Peyer's patch (tissue), 4 donors: ENCODE data around the gene SYT14. TPM values are rescaled to one million over a fixed set of nuclear protein-coding genes. Genes with fewer than 3 reads are reported as not detected.

Source experiments
- DNase-seq, 3 donors: peaks; one replicate each; pipeline ENCODE4 v3.0.0-alpha.2; 2017 to 2019
- H3K27ac ChIP-seq, 4 donors: fragments of 200-600 bp; sonication (generic); one replicate each; pipeline ENCODE4 v1.5.1; 2016 to 2019
- H3K27me3 ChIP-seq, 2 donors: fragments of 200-600 bp; sonication (generic); one replicate each; pipeline ENCODE4 v1.5.1; 2019
- H3K36me3 ChIP-seq, 3 donors: fragments of 200-600 bp; sonication (generic); one replicate each; pipeline ENCODE4 v1.5.1; 2016 to 2019
- H3K4me1 ChIP-seq, 4 donors: fragments of 200-600 bp; sonication (generic); one replicate each; pipeline ENCODE4 v1.5.1; 2016 to 2019
- H3K4me3 ChIP-seq, 4 donors: fragments of 200-600 bp; sonication (generic); 1 replicate in 3 of 4; 2 replicates in 1 of 4; pipeline ENCODE4 v1.5.1; 2016 to 2019; ENCODE audit warnings: mild to moderate bottlenecking in 1 of 4
- H3K9me3 ChIP-seq, 4 donors: fragments of 200-600 bp; sonication (generic); one replicate each; pipeline ENCODE4 v1.5.1; 2016 to 2019; ENCODE audit warnings: mild to moderate bottlenecking in 1 of 4
- POLR2A ChIP-seq, 2 donors: fragments of 450-650 bp; IDR thresholded peaks; one replicate each; pipeline ENCODE4 v1.5.1; 2017; ENCODE audit warnings: antibody characterized with exemption in 2 of 2, mild to moderate bottlenecking in 2 of 2, moderate library complexity in 2 of 2
- total RNA-seq, 4 donors: library from RNA; depleted of rRNA; stranded (reverse); fragments of >200 nt; gene quantifications; one replicate each; pipeline ENCODE4 v1.1.0, GENCODE V29; 2016
- TF ChIP-seq, protein P1 (sequence below), 6 experiments: fragments of 450-650 bp in 4 of 6; fragments of 200-600 bp in 2 of 6; sonication (generic) in 1 of 6; IDR thresholded peaks; one replicate each; pipeline ENCODE4 v1.5.1; 2017 to 2019; ENCODE audit warnings: antibody characterized with exemption in 6 of 6, mild to moderate bottlenecking in 3 of 6, moderate library complexity in 1 of 6

The SYT14 gene
- total RNA-seq, 4 donors from 2014 or later, result 0.27 to 0.83 TPM; not detected in 2

DNA sequence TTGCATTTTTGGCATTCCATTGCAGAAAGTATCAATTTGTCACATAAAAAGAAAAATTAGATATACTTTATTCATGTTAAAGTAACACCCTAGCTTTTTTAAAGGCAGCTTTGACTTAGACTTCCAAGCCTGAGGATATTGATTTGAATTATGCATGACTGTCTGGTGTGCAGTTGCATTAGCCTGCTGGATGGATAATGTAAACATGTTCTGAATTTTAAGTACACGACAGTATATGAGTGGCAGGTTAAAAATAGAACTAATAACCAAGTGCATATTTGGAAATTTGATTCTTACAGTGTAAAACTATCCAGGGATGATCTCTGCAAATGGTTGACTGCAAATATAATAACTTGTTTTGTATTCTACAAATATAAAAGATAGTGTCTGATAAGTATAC lies 124.0 kb downstream of the SYT14 start:
- no peaks in the 10 kb centered on the region for H3K4me1 ChIP-seq
- H3K27ac ChIP-seq, result no peak overlapping the region
- no peak for TF ChIP-seq POLR2A (IDR thresholded peaks at IDR 0.05)
- TF ChIP-seq, protein P1, sequence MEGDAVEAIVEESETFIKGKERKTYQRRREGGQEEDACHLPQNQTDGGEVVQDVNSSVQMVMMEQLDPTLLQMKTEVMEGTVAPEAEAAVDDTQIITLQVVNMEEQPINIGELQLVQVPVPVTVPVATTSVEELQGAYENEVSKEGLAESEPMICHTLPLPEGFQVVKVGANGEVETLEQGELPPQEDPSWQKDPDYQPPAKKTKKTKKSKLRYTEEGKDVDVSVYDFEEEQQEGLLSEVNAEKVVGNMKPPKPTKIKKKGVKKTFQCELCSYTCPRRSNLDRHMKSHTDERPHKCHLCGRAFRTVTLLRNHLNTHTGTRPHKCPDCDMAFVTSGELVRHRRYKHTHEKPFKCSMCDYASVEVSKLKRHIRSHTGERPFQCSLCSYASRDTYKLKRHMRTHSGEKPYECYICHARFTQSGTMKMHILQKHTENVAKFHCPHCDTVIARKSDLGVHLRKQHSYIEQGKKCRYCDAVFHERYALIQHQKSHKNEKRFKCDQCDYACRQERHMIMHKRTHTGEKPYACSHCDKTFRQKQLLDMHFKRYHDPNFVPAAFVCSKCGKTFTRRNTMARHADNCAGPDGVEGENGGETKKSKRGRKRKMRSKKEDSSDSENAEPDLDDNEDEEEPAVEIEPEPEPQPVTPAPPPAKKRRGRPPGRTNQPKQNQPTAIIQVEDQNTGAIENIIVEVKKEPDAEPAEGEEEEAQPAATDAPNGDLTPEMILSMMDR (IDR thresholded peaks at IDR 0.05), result no peak
- no peaks in the 10 kb centered on the region for H3K36me3 ChIP-seq
- H3K9me3 ChIP-seq, result no peaks in the 10 kb centered on the region
- no peaks in the 10 kb centered on the region for H3K27me3 ChIP-seq
- no peak overlapping the region for H3K4me3 ChIP-seq
- DNase-seq, result no peak

DNA sequence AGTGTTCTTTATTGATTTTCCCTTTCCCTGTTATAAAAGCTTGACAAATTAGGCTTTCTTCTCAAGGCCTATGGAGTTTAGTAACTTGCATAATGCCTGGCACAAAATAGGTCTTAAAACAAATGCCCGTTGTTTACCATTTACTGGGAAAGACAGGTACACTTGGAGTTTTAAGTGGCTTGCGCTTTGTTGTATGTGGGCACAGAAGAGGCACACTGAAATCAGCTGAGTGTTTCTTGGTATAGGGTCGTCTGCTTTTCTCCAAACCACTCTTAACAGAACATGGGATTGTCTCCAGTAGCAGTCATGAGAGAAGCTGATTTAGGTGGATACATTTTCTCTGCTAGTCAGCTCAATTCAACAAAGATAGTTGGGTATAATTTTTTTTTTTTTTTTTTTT lies 132.5 kb downstream of the SYT14 start:
- no peaks in the 10 kb centered on the region for H3K36me3 ChIP-seq
- no peaks in the 10 kb centered on the region for H3K4me1 ChIP-seq
- no peaks in the 10 kb centered on the region for H3K27me3 ChIP-seq
- no peak overlapping the region for H3K4me3 ChIP-seq
- no peak for DNase-seq
- TF ChIP-seq, protein P1 (IDR thresholded peaks at IDR 0.05), result no peak
- no peak for TF ChIP-seq POLR2A (IDR thresholded peaks at IDR 0.05)
- H3K9me3 ChIP-seq, result no peaks in the 10 kb centered on the region
- H3K27ac ChIP-seq, result no peak overlapping the region

DNA sequence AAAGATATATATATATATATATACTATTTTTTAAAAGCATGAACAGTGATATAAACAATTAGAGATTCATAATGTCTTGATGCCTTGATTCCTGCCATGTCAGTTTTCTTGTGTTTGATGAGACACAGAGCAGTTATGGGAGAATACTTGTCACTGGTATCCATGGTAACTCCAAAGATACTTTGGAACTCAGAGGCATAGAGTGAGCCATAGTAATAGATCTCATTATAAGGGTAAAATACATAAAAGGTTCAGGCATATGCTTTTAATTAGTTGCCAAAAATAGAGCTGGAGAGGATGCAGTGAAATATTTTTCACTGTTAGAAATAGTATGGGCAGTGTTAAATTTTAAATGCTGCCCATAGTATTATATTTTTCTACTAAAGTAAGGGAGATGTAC lies 134.1 kb downstream of the SYT14 start:
- Histone ChIP-seq H3K27ac (no peak overlapping the region), H3K27me3 (no peaks in the 10 kb centered on the region), H3K9me3 (no peaks in the 10 kb centered on the region), H3K36me3 (no peaks in the 10 kb centered on the region), H3K4me1 (no peaks in the 10 kb centered on the region), H3K4me3 (no peak overlapping the region)
- no peak for TF ChIP-seq POLR2A (IDR thresholded peaks at IDR 0.05)
- no peak for DNase-seq

DNA sequence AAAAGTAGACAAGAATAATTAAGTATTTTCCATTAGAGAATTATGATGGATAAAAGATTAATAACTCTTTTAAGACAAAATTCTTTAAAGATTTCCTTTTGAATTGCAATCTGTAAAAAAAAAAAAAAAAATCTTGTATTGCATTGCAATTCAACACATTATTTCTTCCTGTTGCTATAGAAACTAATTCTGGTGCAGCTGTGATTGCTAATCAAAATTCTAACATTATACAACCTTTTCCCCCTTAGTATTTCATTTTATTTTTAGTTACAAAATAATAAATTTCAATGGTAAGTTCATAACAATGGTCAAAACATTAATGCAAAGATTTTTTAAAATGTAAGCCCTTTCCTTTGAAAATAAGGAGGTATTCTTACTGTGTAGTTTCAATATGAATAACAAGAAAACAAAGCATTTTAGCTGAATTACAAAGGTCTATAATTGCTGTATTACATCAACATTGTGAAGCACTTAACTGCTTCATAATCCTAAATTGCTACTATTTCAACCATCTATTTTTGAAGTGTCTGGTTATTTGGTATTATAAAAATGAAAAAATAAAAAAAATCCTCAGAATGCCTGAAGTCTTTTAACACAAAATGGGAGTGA lies 135.0 kb downstream of the SYT14 start:
- Histone ChIP-seq H3K4me1 (no peaks in the 10 kb centered on the region), H3K9me3 (no peaks in the 10 kb centered on the region), H3K4me3 (no peak overlapping the region), H3K27me3 (no peaks in the 10 kb centered on the region), H3K36me3 (no peaks in the 10 kb centered on the region), H3K27ac (no peak overlapping the region)
- TF ChIP-seq POLR2A (IDR thresholded peaks at IDR 0.05), result no peak
- TF ChIP-seq, protein P1 (IDR thresholded peaks at IDR 0.05), result no peak
- no peak for DNase-seq

DNA sequence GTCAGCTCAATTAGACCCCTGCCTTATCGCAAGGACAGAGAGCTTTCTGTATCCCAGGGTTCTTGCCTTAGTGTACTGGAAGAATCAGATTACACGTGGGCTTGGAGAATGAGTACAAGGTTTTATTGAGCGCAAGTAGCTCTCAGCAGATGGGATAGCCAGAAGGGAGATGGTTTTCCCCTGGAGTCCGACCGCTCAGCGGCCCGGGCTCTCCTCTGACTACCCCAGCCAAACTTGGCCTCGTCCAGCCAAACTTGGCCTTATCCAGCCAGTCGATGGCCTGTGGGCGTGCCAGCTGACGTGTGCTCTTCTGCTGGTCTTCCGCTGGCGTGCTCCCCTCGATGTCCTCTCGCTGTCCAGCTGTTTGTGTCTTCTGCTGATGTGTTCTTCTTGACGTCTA lies 136.9 kb downstream of the SYT14 start:
- no peaks in the 10 kb centered on the region for H3K9me3 ChIP-seq
- TF ChIP-seq, protein P1 (IDR thresholded peaks at IDR 0.05), result no peak
- TF ChIP-seq POLR2A (IDR thresholded peaks at IDR 0.05), result no peak

DNA sequence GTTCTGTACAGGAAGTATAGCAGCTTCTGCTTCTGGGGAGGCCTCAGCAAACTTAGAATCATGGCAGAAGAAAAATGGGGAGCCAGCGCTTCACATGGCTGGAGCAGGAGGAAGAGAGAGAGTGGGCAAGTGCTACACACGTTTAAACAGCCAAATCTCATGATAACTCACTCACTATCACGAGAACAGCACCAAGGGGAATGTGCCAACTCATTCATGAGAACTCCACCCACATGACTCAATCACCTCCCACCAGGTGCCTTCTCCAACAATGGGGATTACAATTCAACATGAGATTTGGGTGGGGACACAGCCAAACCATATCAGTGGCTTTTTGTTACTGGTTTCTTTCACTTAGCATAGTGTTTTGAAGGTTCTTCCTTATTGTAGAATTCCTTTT lies 138.6 kb downstream of the SYT14 start:
- Histone ChIP-seq H3K9me3 (no peaks in the 10 kb centered on the region), H3K27me3 (no peaks in the 10 kb centered on the region), H3K36me3 (no peaks in the 10 kb centered on the region), H3K4me3 (no peak overlapping the region), H3K27ac (no peak overlapping the region), H3K4me1 (no peaks in the 10 kb centered on the region)
- no peak for TF ChIP-seq POLR2A (IDR thresholded peaks at IDR 0.05)
- TF ChIP-seq, protein P1 (IDR thresholded peaks at IDR 0.05), result no peak
- DNase-seq, result no peak

More for the DNA sequence above, 136.9 kb downstream of the SYT14 start:
- H3K27ac ChIP-seq, result no peak overlapping the region
- H3K36me3 ChIP-seq, result no peaks in the 10 kb centered on the region
- no peak for DNase-seq
- no peaks in the 10 kb centered on the region for H3K27me3 ChIP-seq
- H3K4me3 ChIP-seq, result no peak overlapping the region
- H3K4me1 ChIP-seq, result no peaks in the 10 kb centered on the region
